Measurements from ENCODE around the gene OTOF. TPM values are rescaled to one million over a fixed set of nuclear protein-coding genes. Genes with fewer than 3 reads are reported as not detected.

OTOF gene
- total and polyA plus RNA-seq, 2 experiments from 2014 or later = 0.21 to 0.23 TPM

DNA sequence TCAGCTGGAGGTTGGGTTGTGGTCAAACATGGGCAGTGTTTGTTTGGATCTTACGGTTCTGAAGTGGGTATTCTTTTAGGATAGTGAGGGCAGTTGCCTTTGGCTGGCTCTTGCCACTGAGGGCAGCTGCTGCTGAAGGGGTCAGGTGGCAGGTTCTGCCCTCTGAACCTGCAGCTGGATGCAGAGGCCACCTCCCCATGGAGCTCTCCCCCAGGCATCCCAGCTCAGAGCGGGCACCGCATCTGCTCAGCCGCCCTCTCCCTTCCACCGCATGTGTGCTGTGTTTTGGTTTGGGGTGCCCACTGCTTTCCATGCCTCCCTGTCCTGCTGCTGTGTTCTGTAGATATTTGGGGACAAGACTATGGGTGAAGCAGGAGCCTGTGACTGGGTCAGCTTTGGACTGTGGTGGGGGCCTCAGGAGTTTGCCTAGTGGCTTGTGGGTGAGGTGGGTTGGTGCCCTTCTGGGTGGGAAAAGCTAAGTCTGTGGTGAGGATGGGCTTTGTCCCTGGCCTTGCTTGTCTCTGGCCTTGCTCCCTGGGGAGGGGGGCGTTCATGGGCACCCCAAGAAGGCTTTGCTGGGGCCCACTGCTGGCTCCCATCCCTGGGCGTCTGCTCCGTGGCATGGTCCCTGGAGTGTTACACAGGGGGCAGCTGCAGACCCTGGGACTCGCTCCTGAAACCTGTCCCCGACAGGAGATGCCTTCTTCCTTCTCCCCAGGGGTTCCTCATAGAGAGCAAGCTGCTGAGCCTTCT lies 28.5 kb downstream of the OTOF start:
- Mint-ChIP-seq H3K4me1 (no peaks in the 10 kb centered on the region), H3K27me3 (ENCODE audit: insufficient read depth, low read depth, poor library complexity) (peaks cover 12% of the 10 kb centered on the region), H3K9me3 (no peaks in the 10 kb centered on the region), H3K4me3 (no peak overlapping the region), H3K27ac (no peak overlapping the region), H3K36me3 (ENCODE audit: low read depth) (no peaks in the 10 kb centered on the region)
- H3K27me3 ChIP-seq (ENCODE audit: insufficient read depth) = no peaks in the 10 kb centered on the region
- H3K9me2 ChIP-seq (ENCODE audit: insufficient read depth) = no peaks in the 10 kb centered on the region
- H3K4me3 ChIP-seq = no peak overlapping the region
- H3F3A ChIP-seq (replicated peaks; ENCODE audit: low read depth) = no peaks in the 10 kb centered on the region
- no peaks in the 10 kb centered on the region for H3K79me2 ChIP-seq (replicated peaks; ENCODE audit: insufficient read depth)
- H2AFZ ChIP-seq = no peak overlapping the region
- no peaks in the 10 kb centered on the region for H3K36me3 ChIP-seq (ENCODE audit: insufficient read depth)
- ATAC-seq (no peak), DNase-seq (ENCODE audit: low spot score) (no peak)
- H4K20me1 ChIP-seq (replicated peaks; ENCODE audit: insufficient read depth) = no peaks in the 10 kb centered on the region
- TF ChIP-seq CREB1 (CRISPR knock-in tag; IDR thresholded peaks at IDR 0.05; ENCODE audit: low read depth) (no peak), POLR2AphosphoS5 (IDR thresholded peaks at IDR 0.05; ENCODE audit: low read depth) (no peak), EZH2phosphoT487 (IDR thresholded peaks at IDR 0.05; ENCODE audit: unreplicated experiment) (no peak), STAT1 (IDR thresholded peaks at IDR 0.05; ENCODE audit: unreplicated experiment) (no peak), JUNB (IDR thresholded peaks at IDR 0.05; ENCODE audit: unreplicated experiment) (no peak), ZNF114 (CRISPR knock-in tag; IDR thresholded peaks at IDR 0.05) (no peak), ZNF331 (CRISPR knock-in tag; IDR thresholded peaks at IDR 0.05; ENCODE audit: low read depth) (no peak), EZH2 (IDR thresholded peaks at IDR 0.05; ENCODE audit: low read depth, unreplicated experiment) (no peak), NANOG (IDR thresholded peaks at IDR 0.05; ENCODE audit: borderline replicate concordance) (no peak)
- TF ChIP-seq, protein P1, sequence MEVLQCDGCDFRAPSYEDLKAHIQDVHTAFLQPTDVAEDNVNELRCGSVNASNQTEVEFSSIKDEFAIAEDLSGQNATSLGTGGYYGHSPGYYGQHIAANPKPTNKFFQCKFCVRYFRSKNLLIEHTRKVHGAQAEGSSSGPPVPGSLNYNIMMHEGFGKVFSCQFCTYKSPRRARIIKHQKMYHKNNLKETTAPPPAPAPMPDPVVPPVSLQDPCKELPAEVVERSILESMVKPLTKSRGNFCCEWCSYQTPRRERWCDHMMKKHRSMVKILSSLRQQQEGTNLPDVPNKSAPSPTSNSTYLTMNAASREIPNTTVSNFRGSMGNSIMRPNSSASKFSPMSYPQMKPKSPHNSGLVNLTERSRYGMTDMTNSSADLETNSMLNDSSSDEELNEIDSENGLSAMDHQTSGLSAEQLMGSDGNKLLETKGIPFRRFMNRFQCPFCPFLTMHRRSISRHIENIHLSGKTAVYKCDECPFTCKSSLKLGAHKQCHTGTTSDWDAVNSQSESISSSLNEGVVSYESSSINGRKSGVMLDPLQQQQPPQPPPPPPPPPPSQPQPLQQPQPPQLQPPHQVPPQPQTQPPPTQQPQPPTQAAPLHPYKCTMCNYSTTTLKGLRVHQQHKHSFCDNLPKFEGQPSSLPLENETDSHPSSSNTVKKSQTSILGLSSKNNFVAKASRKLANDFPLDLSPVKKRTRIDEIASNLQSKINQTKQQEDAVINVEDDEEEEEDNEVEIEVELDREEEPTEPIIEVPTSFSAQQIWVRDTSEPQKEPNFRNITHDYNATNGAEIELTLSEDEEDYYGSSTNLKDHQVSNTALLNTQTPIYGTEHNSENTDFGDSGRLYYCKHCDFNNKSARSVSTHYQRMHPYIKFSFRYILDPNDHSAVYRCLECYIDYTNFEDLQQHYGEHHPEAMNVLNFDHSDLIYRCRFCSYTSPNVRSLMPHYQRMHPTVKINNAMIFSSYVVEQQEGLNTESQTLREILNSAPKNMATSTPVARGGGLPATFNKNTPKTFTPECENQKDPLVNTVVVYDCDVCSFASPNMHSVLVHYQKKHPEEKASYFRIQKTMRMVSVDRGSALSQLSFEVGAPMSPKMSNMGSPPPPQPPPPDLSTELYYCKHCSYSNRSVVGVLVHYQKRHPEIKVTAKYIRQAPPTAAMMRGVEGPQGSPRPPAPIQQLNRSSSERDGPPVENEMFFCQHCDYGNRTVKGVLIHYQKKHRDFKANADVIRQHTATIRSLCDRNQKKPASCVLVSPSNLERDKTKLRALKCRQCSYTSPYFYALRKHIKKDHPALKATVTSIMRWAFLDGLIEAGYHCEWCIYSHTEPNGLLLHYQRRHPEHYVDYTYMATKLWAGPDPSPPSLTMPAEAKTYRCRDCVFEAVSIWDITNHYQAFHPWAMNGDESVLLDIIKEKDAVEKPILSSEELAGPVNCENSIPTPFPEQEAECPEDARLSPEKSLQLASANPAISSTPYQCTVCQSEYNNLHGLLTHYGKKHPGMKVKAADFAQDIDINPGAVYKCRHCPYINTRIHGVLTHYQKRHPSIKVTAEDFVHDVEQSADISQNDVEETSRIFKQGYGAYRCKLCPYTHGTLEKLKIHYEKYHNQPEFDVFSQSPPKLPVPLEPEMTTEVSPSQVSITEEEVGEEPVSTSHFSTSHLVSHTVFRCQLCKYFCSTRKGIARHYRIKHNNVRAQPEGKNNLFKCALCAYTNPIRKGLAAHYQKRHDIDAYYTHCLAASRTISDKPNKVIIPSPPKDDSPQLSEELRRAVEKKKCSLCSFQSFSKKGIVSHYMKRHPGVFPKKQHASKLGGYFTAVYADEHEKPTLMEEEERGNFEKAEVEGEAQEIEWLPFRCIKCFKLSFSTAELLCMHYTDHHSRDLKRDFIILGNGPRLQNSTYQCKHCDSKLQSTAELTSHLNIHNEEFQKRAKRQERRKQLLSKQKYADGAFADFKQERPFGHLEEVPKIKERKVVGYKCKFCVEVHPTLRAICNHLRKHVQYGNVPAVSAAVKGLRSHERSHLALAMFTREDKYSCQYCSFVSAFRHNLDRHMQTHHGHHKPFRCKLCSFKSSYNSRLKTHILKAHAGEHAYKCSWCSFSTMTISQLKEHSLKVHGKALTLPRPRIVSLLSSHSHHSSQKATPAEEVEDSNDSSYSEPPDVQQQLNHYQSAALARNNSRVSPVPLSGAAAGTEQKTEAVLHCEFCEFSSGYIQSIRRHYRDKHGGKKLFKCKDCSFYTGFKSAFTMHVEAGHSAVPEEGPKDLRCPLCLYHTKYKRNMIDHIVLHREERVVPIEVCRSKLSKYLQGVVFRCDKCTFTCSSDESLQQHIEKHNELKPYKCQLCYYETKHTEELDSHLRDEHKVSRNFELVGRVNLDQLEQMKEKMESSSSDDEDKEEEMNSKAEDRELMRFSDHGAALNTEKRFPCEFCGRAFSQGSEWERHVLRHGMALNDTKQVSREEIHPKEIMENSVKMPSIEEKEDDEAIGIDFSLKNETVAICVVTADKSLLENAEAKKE (CRISPR knock-in tag; IDR thresholded peaks at IDR 0.05) = no peak
- TF ChIP-seq, protein P2, sequence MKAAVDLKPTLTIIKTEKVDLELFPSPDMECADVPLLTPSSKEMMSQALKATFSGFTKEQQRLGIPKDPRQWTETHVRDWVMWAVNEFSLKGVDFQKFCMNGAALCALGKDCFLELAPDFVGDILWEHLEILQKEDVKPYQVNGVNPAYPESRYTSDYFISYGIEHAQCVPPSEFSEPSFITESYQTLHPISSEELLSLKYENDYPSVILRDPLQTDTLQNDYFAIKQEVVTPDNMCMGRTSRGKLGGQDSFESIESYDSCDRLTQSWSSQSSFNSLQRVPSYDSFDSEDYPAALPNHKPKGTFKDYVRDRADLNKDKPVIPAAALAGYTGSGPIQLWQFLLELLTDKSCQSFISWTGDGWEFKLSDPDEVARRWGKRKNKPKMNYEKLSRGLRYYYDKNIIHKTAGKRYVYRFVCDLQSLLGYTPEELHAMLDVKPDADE (IDR thresholded peaks at IDR 0.05) = no peak
- TF ChIP-seq, protein P3, sequence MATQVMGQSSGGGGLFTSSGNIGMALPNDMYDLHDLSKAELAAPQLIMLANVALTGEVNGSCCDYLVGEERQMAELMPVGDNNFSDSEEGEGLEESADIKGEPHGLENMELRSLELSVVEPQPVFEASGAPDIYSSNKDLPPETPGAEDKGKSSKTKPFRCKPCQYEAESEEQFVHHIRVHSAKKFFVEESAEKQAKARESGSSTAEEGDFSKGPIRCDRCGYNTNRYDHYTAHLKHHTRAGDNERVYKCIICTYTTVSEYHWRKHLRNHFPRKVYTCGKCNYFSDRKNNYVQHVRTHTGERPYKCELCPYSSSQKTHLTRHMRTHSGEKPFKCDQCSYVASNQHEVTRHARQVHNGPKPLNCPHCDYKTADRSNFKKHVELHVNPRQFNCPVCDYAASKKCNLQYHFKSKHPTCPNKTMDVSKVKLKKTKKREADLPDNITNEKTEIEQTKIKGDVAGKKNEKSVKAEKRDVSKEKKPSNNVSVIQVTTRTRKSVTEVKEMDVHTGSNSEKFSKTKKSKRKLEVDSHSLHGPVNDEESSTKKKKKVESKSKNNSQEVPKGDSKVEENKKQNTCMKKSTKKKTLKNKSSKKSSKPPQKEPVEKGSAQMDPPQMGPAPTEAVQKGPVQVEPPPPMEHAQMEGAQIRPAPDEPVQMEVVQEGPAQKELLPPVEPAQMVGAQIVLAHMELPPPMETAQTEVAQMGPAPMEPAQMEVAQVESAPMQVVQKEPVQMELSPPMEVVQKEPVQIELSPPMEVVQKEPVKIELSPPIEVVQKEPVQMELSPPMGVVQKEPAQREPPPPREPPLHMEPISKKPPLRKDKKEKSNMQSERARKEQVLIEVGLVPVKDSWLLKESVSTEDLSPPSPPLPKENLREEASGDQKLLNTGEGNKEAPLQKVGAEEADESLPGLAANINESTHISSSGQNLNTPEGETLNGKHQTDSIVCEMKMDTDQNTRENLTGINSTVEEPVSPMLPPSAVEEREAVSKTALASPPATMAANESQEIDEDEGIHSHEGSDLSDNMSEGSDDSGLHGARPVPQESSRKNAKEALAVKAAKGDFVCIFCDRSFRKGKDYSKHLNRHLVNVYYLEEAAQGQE (IDR thresholded peaks at IDR 0.05; ENCODE audit: unreplicated experiment) = no peak
- TF ChIP-seq, protein P4, sequence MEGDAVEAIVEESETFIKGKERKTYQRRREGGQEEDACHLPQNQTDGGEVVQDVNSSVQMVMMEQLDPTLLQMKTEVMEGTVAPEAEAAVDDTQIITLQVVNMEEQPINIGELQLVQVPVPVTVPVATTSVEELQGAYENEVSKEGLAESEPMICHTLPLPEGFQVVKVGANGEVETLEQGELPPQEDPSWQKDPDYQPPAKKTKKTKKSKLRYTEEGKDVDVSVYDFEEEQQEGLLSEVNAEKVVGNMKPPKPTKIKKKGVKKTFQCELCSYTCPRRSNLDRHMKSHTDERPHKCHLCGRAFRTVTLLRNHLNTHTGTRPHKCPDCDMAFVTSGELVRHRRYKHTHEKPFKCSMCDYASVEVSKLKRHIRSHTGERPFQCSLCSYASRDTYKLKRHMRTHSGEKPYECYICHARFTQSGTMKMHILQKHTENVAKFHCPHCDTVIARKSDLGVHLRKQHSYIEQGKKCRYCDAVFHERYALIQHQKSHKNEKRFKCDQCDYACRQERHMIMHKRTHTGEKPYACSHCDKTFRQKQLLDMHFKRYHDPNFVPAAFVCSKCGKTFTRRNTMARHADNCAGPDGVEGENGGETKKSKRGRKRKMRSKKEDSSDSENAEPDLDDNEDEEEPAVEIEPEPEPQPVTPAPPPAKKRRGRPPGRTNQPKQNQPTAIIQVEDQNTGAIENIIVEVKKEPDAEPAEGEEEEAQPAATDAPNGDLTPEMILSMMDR (conservative IDR thresholded peaks at IDR 0.05; ENCODE audit: low read depth in 2 of 2) = no peak
- no peaks in the 10 kb centered on the region for H3K4me1 ChIP-seq (ENCODE audit: insufficient read depth)
- H3K4me2 ChIP-seq = no peak overlapping the region
- no peak overlapping the region for H3K27ac ChIP-seq (ENCODE audit: low read depth)

Measured in GM23338 (cell line).